HL-60 (cell line): ENCODE data around the gene YIF1A.

ENCODE experiments used
- DNase-seq, 2 experiments: peaks; one replicate each; pipeline ENCODE4 v3.0.0-alpha.2; 2010 to 2020; ENCODE audit warnings: low read depth in 1 of 2, low spot score in 1 of 2
- H3K27ac ChIP-seq: fragments of 250-450 bp; sonication (Bioruptor Pico); replicated peaks from 2 replicates; pipeline ENCODE4 v1.5.1; 2020; ENCODE audit warnings: mild to moderate bottlenecking, moderate library complexity
- H3K27me3 ChIP-seq: fragments of 250-450 bp; sonication (Bioruptor Pico); 2 replicates; pipeline ENCODE4 v1.5.1; 2021; ENCODE audit warnings: mild to moderate bottlenecking, moderate library complexity; ENCODE audit not compliant: insufficient read depth, poor library complexity, severe bottlenecking
- H3K4me3 ChIP-seq: replicated peaks from 2 replicates; pipeline ENCODE4 v1.5.1; 2011; ENCODE audit warnings: mild to moderate bottlenecking, control low read depth, low read length; ENCODE audit not compliant: insufficient read depth
- GABPA ChIP-seq: IDR thresholded peaks from 2 replicates; pipeline ENCODE4 v1.6.1; 2012; ENCODE audit warnings: low read depth
- POLR2AphosphoS5 ChIP-seq: IDR thresholded peaks from 2 replicates; pipeline ENCODE4 v1.6.1; 2012; ENCODE audit warnings: low read depth
- SPI1 ChIP-seq: IDR thresholded peaks from 2 replicates; pipeline ENCODE4 v1.6.1; 2012; ENCODE audit warnings: low read depth, mild to moderate bottlenecking, borderline replicate concordance
- TF ChIP-seq, protein P1 (sequence below): IDR thresholded peaks from one replicate; pipeline ENCODE4 v1.5.1; 2011; ENCODE audit warnings: low read length, control low read depth, inconsistent platforms; ENCODE audit not compliant: insufficient read depth
- TF ChIP-seq, protein P2 (sequence below): IDR thresholded peaks from 2 replicates; pipeline ENCODE4 v1.6.1; 2012; ENCODE audit warnings: low read depth; ENCODE audit not compliant: insufficient replicate concordance

The YIF1A gene

DNA sequence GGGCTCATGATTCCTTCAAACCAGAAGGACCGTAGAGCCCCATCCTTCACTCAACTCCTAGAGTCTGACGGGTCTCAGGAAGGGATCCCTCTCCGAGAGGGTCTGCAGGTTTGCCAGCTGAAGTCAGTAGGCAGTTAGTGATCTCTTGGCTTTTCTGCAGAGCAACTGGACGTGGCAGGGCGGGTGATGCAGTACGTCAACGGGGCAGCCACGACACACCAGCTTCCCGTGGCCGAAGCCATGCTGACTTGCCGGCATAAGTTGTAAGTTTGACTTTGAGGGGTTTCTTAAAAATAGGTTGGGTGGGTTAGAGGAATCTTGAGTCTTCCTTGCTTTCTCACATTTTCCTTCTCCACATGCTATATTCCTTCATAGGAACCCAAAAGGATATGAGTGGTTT, 53.8 kb downstream of the YIF1A start:
- H3K4me3 ChIP-seq: no peak overlapping the region
- no peak overlapping the region for H3K27ac ChIP-seq
- no peak for DNase-seq
- TF ChIP-seq, protein P1, sequence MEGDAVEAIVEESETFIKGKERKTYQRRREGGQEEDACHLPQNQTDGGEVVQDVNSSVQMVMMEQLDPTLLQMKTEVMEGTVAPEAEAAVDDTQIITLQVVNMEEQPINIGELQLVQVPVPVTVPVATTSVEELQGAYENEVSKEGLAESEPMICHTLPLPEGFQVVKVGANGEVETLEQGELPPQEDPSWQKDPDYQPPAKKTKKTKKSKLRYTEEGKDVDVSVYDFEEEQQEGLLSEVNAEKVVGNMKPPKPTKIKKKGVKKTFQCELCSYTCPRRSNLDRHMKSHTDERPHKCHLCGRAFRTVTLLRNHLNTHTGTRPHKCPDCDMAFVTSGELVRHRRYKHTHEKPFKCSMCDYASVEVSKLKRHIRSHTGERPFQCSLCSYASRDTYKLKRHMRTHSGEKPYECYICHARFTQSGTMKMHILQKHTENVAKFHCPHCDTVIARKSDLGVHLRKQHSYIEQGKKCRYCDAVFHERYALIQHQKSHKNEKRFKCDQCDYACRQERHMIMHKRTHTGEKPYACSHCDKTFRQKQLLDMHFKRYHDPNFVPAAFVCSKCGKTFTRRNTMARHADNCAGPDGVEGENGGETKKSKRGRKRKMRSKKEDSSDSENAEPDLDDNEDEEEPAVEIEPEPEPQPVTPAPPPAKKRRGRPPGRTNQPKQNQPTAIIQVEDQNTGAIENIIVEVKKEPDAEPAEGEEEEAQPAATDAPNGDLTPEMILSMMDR: no peak
- TF ChIP-seq, protein P2, sequence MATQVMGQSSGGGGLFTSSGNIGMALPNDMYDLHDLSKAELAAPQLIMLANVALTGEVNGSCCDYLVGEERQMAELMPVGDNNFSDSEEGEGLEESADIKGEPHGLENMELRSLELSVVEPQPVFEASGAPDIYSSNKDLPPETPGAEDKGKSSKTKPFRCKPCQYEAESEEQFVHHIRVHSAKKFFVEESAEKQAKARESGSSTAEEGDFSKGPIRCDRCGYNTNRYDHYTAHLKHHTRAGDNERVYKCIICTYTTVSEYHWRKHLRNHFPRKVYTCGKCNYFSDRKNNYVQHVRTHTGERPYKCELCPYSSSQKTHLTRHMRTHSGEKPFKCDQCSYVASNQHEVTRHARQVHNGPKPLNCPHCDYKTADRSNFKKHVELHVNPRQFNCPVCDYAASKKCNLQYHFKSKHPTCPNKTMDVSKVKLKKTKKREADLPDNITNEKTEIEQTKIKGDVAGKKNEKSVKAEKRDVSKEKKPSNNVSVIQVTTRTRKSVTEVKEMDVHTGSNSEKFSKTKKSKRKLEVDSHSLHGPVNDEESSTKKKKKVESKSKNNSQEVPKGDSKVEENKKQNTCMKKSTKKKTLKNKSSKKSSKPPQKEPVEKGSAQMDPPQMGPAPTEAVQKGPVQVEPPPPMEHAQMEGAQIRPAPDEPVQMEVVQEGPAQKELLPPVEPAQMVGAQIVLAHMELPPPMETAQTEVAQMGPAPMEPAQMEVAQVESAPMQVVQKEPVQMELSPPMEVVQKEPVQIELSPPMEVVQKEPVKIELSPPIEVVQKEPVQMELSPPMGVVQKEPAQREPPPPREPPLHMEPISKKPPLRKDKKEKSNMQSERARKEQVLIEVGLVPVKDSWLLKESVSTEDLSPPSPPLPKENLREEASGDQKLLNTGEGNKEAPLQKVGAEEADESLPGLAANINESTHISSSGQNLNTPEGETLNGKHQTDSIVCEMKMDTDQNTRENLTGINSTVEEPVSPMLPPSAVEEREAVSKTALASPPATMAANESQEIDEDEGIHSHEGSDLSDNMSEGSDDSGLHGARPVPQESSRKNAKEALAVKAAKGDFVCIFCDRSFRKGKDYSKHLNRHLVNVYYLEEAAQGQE: no peak
- no peak for TF ChIP-seq GABPA
- no peak for TF ChIP-seq SPI1
- no peak for TF ChIP-seq POLR2AphosphoS5
- no peaks in the 10 kb centered on the region for H3K27me3 ChIP-seq
